ENCODE results near the gene EXT2.

Gene EXT2

DNA sequence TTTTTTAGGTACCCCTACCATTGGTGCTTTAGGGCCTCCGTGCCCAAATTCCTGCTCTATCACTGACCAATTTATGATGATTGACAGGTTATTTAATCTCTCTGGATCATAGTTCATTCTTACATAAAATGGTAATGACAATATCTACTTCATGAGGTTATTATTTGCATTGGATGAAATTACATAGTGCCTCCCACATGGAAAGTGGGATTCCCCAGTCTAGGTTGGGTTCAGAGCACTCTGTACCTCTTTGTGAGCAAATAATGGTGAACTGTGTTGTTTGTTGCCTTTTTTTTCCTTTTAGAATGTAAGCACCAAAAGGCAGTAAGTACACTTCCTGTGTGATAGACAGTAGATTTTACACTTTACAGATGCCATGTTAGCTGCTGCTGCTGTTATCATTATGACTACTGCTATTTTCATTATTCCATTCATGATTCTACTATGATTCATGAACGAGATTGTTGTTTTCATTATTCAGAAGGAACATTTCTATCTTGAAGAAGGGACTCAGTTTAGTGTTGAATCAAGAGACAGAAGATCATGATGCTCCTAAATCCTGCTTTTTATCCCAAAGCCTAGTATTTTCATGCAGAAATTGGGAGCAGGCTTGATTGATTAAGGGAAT lies 113.6 kb downstream of the EXT2 start:
- H3K27ac ChIP-seq: no peak overlapping the region
- TF ChIP-seq ZFX (IDR thresholded peaks at IDR 0.05; ENCODE audit: borderline replicate concordance): no peak
- TF ChIP-seq, protein P1, sequence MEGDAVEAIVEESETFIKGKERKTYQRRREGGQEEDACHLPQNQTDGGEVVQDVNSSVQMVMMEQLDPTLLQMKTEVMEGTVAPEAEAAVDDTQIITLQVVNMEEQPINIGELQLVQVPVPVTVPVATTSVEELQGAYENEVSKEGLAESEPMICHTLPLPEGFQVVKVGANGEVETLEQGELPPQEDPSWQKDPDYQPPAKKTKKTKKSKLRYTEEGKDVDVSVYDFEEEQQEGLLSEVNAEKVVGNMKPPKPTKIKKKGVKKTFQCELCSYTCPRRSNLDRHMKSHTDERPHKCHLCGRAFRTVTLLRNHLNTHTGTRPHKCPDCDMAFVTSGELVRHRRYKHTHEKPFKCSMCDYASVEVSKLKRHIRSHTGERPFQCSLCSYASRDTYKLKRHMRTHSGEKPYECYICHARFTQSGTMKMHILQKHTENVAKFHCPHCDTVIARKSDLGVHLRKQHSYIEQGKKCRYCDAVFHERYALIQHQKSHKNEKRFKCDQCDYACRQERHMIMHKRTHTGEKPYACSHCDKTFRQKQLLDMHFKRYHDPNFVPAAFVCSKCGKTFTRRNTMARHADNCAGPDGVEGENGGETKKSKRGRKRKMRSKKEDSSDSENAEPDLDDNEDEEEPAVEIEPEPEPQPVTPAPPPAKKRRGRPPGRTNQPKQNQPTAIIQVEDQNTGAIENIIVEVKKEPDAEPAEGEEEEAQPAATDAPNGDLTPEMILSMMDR (IDR thresholded peaks at IDR 0.05): no peak

DNA sequence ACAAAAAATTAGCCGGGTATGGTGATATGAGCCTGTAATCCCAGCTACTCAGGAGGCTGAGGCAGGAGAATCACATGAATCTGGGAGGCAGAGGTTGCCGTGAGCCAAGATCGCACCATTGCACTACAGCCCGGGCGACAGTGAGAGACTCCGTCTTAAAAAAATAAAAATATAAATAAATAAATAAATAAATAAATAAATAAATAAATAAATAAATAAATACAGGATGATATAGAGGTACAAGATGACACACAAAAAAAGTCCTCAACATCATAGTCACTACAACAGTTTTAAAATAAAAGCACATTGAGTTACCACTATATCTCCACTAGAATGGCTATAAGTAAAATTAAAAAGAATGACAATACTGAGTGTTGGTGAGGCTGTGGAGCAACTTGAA lies 116.7 kb downstream of the EXT2 start:
- no peak overlapping the region for H3K27ac ChIP-seq
- no peak for TF ChIP-seq ZFX (IDR thresholded peaks at IDR 0.05; ENCODE audit: borderline replicate concordance)
- TF ChIP-seq, protein P1 (IDR thresholded peaks at IDR 0.05): no peak

DNA sequence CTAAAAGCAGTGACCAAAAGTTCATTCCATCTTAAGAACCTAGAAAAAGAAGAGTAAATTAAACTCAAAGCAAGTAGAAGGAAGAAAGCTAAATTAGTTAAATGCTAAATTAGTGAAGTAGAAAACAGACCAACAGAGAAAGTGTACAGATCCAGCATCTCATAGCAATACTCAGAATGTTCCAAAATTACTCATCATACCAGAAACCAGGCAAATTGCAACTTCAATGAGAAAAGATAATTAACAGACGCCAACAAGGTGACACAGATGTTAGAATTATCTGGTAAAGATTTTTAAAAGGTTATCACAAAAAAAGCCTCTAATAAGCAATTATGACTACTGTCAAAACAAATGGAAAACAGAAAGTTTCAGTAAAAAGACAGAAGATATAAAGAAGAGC lies 117.7 kb downstream of the EXT2 start:
- H3K27ac ChIP-seq: no peak overlapping the region
- TF ChIP-seq ZFX (IDR thresholded peaks at IDR 0.05; ENCODE audit: borderline replicate concordance): no peak
- TF ChIP-seq, protein P1 (IDR thresholded peaks at IDR 0.05): no peak

- no peak overlapping the region for H3K27ac ChIP-seq
- TF ChIP-seq ZFX (IDR thresholded peaks at IDR 0.05; ENCODE audit: borderline replicate concordance): no peak
- TF ChIP-seq, protein P1 (IDR thresholded peaks at IDR 0.05): no peak
Observed at GRCh38 chr11:44217432-44217831, 122.0 kb downstream of the EXT2 start.

DNA sequence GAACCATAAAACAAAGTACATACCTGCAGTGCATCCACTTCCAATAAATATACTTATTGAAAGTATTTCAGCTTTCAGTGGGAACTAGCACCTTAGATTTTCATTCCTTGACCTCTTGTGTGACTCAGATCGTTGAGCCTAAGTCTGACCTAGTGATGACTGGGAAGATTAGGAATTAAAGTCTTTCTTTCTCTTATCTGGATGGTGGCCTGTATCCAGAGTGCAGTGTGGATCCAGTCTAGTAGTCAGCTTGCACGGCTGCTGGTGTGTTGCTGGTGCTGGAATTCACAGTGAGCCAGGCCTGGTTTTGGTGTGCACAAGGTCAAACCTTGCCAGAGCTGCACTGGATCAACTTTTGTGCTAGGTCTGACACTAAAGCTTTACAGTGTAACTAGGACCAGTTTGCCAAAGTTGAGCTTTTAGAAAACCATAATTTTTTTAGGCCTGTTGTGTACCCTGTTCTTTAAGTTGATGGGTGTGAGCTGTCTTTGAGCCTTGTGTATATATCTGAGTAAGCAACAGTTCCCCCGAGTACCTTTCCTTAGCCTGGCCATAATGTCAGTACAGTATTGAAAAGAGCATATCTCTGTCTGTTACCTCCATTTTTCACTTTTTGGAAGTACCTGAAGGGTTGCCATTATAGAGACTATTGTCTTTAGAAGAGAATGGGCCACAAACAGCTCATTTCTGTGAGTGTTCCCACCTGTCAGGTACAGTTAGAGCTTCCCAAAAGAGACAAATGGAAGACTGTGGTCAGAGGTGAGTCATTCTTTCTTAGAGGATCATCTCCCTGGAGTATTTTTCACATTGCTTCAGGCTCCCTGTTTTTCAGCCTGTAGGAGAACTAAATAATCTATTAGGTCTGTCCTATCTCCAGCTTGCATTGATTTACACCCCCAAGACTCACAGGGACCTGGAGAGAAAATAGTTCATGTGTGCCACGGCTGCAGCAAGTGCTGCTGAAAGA lies 124.6 kb downstream of the EXT2 start:
- H3K27ac ChIP-seq: no peak overlapping the region
- TF ChIP-seq ZFX (IDR thresholded peaks at IDR 0.05; ENCODE audit: borderline replicate concordance): no peak
- TF ChIP-seq, protein P1 (IDR thresholded peaks at IDR 0.05): no peak

- TF ChIP-seq, protein P1 (IDR thresholded peaks at IDR 0.05): no peak
- no peak for TF ChIP-seq ZFX (IDR thresholded peaks at IDR 0.05; ENCODE audit: borderline replicate concordance)
- no peak overlapping the region for H3K27ac ChIP-seq
Observed at GRCh38 chr11:44221456-44221855, 126.0 kb downstream of the EXT2 start.

DNA sequence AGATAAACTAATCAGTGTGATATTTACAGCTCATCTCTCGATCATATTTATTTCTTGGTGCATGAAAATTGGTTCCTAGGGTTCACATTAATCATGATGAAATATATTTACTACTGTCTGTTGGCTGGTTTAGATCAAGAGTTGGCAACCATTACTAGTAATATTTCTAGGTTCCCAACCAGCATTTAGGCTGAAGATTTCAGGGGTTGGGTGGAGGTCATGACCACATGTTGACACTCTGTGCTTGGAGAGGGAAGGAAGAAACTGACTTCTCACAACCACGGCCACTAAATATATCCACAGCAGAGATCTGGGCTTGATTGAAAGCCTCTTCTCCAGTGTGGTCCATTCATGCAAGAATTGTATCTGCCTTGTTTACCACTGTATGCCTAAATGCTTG lies 126.5 kb downstream of the EXT2 start:
- TF ChIP-seq, protein P1 (IDR thresholded peaks at IDR 0.05): no peak
- no peak for TF ChIP-seq ZFX (IDR thresholded peaks at IDR 0.05; ENCODE audit: borderline replicate concordance)

More for the DNA sequence above, 126.5 kb downstream of the EXT2 start:
- no peak overlapping the region for H3K27ac ChIP-seq

Data from 22Rv1 (cell line).